Muscle of back (tissue), 11 donors: ENCODE results near the gene MT1M. TPM values are rescaled to one million over a fixed set of nuclear protein-coding genes. Genes with fewer than 3 reads are reported as not detected.

ENCODE experiments used
- DNase-seq, 3 donors: peaks; one replicate each; pipeline versions ENCODE4 v3.0.0 to v3.0.0-alpha.2; 2013
- polyA plus RNA-seq, 10 donors: library from polyadenylated mRNA; unstranded; fragments of 120-200 nt; gene quantifications; one replicate each; pipeline ENCODE4 v1.2.1, GENCODE V29; 2013; ENCODE audit not compliant: insufficient read length in 10 of 10

Gene MT1M
- polyA plus RNA-seq, 10 donors: 0.47 to 2.1 (median 0.89) TPM

DNA sequence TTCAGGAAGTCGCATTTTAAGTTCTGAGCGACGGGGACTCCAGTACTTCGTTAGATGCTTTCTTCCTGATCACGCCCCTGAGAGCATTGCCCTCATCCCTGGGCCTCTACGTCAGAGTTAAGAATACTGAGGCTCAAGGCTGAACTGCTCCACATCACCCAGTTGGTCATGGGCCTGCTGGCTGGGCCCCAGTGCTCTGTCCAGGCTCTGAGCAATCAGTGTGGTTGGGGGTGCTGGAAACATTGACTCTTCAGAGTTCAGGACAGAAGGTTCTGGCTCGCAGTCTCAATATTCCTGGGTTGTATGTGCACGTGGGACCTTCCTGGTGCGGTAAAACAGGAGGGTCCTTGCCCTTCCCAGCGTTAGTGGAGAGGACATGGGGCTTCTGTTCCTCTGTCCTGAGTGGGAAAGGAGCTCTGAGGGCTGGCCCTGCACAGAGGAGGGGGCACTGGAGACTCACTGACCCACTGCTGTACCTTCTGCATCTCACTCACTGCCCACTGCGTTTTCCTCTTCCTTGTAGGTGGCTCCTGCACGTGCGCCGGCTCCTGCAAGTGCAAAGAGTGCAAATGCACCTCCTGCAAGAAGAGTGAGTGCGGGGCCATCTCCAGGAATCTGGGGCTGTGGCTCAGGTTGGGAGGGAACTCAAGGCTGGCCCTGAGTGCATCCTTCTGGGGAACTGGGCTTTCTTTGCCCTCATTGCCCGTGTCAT lies 6.4 kb upstream of the MT1M start:
- peak; percentile 47 to 75 (median 59) for DNase-seq

DNA sequence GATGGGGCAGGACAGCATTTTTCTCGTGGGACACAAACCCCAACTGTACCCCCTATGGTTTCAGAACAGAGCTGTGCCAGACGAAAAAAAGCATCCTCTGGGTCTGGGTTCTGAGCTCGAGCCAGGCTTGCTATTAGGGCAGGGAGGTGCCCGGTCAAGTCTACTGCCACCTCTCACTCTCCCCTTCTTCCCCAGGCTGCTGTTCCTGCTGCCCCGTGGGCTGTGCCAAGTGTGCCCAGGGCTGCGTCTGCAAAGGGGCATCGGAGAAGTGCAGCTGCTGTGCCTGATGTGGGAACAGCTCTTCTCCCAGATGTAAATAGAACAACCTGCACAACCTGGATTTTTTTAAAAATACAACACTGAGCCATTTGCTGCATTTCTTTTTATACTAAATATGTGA lies 5.8 kb upstream of the MT1M start:
- no peak for DNase-seq

DNA sequence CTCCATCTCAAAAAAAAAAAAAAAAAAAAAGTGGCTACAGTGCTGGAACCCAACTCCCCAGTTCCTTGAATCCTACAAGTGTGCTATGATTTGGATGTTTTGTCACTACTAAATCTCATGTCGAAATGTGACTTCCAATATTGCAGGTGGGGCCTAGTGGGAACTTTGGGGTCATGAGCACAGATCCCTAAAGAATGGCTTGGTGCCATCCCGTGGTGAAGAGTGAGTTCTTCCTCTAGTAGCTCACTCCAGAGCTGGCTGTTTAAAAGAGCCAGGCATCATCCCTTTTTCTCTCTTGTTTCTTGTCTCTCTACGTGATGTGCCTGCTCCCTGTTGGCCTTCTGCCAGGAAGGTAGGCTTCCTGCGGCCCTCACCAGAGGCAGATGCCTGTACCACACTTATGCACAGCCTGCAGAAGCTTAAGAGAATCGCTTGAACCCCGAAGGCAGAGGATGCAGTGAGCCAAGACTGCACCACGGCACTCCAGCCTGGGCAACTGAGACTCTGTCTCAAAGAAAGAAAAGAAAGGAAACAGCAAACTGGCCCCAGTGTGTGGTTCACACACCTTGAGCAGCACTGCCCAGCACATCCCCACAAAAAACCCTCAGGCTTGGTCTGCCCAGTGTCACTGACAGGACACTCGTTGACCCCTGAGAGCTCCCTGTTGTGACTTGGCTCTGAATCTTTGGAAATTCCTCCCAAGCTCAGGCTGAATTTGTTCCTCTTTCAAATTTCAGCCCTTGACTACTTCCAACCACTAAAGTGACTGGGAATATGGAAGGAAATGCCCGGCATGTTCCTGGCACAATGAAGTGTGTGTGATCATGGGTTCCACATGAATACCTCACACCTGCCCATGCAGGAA lies 3.7 kb upstream of the MT1M start:
- DNase-seq: no peak

DNA sequence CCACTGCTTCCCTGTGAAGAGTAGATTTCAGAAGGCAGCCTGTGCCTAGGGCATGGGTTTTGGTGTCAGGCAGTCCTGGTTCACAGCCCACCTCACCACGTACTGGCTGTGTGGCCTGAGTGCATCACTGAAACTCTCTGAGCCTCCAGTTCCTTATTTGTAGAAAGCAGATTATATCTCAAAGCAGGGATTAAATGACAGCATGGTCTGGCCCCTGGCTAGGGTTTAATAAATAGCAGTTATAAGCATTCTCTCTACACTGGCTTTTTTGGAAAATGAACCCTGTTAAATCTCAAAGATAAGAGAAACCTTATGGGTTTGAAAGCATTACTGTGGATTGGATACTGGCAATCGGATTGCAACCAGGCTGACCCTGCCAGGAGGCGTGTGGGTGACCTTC lies 2.9 kb upstream of the MT1M start:
- no peak for DNase-seq

DNA sequence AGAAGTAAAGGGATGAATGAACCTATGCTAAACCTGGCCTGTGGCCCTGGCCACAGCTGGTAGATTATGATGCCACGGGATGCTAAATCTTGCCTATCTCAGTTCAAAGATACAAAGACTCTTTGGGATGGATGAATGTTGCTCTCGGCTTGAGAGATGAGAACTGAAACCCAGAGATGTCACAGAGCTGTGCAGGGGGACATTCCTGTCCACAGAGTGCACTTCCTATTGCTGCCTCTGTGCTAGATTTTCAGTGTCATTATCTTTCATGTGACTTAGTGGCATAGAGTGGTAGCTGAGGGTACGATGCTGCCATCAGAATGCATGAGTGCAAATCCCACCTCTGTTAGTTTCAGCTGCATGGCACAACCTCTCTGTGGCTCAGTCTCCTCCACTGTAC lies 2.3 kb upstream of the MT1M start:
- DNase-seq: no peak

DNA sequence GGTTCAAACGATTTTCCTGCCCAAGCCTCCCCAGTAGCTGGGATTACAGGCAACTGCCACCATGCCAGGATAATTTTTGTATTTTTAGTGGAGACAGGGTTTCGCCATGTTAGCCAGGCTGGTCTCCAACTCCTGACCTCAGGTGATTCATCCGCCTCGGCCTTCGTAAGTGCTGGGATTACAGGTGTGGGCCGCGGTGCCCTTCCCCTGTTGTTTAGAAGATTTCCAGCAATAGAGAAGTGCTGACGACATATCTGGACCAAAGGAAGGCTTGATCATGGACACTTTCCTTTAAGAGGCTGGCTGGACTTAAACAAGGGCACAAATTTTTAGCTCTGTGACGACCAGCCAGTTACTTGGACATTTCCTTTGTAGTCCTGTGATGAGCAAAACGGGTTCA lies 1.3 kb upstream of the MT1M start:
- DNase-seq: no peak

DNA sequence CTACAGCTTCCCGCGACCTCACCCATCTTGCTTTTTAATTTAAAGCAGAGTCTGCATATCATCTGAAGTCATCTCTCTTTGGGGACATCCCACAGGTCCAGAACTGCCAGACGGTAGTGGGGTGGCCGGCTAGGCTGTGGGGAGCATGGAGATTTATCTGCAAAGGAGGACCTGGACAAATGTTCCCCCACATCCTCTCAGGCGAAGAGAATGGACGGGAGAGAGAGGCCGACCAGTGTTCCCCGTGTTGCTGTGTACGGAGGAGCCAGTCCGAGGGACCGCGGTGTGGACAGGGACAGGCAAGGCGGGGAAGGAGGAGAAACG lies 665 bp upstream of the MT1M start:
- DNase-seq: no peak

DNA sequence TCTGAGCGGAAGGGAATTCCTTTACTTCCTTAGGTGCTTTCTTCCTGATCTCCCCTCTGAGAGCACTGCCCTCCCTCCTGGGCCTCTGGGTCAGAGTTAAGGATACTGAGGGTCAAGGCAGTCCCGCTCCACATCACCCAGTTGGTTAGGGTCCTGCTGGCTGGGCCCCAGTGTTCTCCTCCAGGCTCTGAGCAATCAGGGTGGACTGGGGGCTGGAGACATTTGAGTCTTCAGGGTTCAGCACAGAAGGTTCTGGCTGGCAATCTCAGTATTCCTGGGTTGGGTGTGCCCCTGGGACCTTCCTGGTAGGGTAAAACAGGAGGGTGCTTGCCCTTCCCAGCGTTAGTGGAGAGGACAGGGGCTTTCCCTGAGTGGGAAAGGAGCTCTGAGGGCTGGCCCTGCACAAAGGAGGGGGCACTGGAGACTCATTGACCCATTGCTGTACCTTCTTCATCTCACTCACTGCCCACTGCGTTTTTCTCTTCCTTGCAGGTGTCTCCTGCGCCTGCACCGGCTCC lies 448 bp downstream of the MT1M start:
- no peak for DNase-seq

DNA sequence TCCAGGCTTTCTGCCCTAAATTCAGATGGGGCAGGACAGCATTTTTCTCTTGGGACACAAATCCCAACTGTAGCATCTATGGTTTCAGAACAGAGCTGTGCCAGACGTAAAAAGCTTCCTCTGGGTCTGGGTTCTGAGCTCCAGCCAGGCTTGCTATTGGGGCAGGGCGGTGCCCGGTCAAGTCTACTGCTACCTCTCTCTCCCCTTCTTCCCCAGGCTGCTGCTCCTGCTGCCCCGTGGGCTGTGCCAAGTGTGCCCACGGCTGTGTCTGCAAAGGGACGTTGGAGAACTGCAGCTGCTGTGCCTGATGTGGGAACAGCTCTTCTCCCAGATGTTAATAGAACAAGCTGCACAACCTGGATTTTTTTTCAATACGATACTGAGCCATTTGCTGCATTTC lies 1.1 kb downstream of the MT1M start:
- DNase-seq: no peak

DNA sequence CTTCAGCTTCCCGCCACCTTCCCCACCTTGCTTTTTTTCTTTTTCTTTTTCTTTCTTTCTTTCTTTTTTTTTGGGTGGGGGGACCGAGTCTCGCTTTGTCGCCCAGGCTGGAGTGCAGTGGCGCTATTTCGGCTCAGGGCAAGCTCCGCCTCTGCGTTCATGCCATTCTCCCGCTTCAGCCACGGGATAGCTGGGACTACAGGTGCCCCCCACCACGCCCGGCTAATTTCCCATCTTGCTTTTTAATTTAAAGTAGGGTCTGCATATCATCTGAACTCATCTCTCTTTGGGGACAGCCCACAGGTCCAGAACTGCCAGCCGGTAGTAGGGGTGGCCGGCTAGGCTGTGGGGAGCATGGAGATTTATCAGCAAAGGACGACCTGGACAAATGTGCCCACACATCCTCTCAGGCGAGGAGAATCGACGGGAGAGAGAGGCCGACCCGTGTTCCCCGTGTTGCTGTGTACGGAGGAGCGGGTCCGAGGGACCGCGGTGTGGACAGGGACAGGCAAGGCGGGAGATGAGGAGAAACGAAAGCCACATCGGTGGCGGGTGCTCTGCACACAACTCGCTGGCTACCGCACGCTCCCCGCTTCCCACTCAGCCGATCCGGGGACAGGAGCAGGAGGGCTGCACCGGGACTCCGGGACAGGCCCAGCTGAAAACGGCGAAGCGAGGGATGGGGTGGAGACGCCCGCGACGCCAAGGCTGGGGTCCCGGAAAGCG lies 2.4 kb downstream of the MT1M start:
- DNase-seq: no peak

DNA sequence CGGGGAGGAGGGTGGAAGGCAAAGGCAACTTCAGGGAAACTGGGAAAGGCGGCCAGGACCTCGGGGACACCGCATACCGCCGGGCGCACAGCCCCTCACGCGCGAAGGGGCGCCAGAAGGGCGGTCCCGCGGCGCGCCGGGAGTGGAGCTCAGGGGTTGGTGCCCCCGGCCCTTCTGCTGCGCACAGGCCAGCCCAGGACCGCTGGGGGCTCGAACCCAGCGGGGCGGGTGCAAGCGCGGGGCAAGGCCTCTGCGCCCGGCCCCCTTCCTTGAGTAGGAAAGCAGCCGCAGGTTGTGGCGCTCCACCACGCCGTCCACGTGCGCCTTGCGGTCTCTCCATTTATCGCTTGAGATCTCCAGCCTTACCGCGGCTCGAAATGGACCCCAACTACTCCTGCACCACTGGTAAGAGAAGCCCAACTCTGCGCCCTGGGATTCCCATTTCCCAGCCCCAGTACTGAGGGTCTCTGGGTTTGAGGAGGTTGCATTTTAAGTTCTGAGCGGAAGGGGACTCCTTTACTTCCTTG lies 3.0 kb downstream of the MT1M start:
- DNase-seq: no peak

DNA sequence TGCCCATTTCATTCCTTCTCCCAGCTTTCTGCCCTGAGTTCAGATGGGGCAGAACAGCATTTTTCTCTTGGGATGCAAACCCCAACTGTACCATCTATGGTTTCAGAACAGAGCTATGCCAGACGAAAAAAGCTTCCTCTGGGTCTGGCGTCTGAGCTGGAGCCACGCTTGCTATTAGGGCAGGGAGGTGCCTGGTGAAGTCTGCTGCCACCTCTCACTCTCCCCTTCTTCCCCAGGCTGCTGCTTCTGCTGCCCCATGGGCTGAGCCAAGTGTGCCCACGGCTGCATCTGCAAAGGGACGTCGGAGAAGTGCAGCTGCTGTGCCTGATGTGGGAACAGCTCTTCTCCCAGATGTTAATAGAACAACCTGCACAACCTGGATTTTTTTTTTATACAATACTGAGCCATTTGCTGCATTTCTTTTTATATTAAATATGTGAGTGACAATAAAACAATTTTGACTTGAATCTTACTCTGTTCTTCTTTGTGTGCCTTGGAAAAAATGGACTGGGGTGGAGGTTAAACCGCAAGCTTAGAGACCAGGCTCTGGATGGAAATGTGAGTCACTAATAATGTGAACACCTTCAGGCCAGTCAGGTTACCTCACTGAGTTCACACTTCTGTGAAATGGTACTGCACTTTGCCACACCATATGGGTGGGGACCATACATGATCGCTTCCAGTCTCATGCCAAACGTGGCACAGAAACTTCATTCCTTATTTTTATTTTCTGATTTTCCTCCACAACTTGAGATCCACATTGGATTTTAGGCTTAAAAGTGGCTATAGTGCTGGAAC lies 4.4 kb downstream of the MT1M start:
- DNase-seq: no peak

DNA sequence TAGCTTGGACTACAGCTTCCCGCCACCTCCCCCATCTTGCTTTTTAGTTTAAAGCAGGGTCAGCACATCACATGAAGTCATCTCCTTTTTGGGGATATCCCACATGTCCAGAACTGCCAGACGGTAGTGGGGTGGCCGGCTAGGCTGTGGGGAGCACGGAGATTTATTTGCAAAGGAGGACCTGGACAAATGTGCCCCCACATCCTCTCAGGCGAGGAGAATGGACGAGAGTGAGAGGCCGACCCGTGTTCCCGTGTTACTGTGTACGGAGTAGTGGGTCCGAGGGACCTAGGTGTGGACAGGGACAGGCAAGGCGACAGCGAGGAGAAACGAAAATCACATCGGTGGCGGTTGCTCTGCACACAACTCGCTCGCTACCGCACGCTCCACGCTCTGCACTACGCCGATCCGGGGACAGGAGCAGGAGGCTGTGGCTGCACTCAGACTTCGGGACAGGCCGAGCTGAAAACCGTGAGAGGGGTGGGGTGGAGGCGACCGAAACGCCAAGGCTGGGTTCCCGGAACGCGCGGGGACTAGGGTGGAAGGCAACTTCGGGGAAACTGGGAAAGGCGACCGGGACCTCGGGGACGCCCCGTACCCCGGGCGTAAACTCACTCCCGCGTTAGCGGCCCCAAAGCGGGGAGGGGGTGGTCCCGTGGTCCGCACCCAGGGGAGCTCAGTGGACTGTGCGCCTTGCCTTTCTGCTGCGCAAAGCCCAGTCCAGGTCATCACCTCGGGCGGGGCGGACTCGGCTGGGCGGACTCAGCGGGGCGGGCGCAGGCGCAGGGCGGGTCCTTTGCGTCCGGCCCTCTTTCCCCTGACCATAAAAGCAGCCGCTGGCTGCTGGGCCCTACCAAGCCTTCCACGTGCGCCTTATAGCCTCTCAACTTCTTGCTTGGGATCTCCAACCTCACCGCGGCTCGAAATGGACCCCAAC lies 5.6 kb downstream of the MT1M start, which contains the start of gene MT1A:
Gene MT1A (plus strand): TSS at position 853 of the 937 bp plus-strand sequence. CDS start 73 bp downstream, at position 926.
- peak in 2 of 3 donors; percentile 47 to 64 for DNase-seq

DNA sequence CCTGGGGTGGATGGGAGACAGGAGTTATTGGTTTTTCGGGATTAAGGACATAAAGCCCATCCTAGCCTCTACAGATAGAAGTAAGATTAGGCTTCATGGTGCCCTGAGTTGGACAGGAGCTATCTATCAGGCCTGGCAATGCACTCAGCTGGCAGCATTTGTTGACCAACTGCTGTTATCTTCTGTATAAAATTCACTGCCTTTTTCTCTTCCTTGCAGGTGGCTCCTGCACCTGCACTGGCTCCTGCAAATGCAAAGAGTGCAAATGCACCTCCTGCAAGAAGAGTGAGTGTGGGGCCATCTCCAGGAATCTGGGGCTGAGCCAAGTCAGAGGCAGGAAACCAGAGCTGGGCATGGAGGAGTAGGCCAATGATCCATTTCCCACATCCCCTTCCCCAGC lies 6.6 kb downstream of the MT1M start:
- DNase-seq: no peak

DNA sequence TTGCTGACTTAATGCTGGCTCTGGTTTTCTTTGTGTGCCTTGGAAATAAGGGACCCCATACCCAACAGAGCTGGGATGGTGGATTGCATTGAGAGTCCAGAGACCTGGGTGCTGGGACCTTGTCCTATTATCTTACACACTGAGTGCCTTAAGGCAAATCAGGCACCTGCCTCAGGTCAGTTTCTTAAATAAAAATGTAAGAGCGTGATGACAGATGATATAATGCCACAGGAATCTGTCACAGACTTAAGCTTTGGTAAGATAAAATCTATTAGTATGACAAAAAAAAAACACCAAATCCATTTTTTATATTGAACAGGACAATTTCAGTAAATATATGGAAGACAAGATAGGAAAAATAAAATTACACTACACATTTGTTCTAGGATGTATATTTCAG lies 7.6 kb downstream of the MT1M start:
- DNase-seq: no peak

DNA sequence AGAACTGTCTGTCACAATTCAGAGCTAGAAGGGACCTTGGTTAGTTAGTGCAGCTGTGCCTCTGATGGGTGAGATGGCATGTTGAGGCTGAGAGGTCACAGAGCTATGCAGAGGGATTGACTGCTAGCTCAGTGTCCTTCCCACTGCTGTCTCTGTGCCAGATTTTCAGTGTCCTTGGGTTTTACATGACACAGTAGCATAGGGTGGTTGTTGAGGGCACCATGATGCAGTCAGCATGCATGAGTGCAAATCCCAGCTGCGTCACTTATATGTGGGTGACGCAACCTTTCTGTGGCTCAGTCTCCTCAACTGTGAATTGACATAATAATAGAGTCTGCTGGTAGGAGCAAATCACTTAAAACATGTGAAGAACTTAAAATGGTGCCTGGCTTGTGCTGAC lies 8.7 kb downstream of the MT1M start:
- DNase-seq: no peak

DNA sequence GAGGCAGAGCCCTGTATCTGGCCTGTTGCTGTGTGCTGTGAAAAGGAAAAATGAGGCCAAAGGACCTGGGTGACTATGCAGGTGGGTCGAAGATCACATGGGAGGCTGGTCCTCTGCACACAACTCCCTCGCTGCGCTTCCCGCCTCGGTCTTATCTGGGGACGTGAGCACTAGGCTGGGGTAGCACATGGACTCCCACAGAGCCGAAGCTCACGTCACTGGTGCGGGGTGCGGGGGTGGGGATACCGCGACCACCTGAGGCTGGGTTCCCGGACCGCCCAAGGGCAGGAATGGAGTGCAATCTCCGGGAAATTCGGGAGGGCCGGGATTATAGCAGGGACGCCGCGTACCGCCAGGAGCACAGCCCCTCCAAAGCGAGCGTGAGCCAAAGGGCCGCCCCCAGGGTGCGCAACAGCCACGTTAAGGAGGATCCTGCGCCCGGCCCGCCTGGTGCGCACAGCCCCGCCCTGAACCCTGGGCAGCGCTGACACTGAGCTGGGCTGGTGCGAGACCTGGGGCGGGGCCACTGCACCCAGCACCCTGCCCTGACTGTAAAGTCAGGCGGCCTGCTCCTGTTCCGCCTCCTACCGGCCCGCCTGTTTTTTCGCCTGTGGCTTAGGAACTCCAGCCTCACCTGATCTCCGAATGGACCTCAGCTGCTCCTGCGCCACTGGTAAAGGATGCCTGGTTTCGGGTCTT lies 10.8 kb downstream of the MT1M start:
- peak in 1 of 3 donors; percentile 28 for DNase-seq

DNA sequence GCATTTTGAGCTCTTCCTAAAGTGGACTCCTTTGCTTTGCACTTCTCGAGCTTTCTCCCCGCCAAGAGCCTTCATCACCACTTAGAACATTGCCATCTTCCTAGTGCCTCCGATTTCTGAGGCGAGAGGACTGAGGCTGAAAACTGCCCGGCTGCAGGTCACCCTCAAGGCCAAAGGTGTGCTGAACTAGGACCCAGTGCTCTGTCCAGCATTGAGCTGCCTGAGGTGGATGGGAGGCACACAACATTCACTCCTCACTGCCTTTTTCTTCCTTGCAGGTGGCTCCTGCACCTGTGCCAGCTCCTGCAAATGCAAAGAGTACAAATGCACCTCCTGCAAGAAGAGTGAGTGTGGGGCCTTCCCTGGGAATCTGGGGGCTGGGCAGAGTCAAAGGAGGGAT lies 11.4 kb downstream of the MT1M start:
- DNase-seq: no peak

DNA sequence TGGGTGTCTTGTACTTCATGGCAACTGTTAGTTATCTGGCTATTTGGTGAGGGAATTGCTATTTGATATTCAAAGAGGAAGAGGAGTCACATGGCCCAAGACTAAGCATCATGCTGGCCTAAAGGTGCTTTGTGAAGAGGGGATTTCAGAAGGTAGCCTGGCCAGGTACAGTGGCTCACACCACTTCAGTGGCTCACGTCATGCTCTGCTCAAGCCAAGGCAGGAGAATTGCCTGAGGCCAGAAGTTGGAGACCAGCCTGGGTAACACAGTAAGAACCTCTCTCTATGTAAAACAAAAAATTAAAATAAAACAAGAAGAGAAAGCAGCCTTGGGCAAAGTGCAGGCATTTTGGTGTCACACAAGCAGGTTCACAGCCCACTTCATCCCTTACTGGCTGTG lies 12.9 kb downstream of the MT1M start:
- DNase-seq: no peak

DNA sequence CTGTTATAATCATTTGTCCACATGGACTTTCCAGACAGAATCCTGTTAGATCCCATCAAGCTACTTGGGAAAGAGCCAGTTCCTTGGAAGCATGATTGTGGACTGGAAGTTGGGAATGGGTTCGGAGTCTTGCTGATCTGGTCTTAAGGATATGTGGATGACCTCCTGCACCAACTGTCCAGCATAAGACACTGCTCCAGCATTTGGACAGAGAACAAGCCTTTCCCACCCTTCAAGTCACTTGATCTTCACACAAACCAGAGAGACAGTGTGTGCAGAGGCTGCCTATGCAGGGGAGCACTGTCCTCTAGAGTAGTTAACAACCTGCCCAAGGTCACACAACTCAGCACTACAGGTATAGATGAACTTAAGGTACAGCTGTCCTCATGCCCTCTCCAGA lies 13.4 kb downstream of the MT1M start:
- DNase-seq: no peak
